Mononuclear cell (primary cell): ENCODE data around the gene ADRA2C. TPM values are rescaled to one million over a fixed set of nuclear protein-coding genes. Genes with fewer than 3 reads are reported as not detected.

Experiments used
- H3K27me3 ChIP-seq: 2 replicates; pipeline ENCODE4 v1.6.0; 2011; ENCODE audit warnings: low read length, control low read depth; ENCODE audit not compliant: insufficient read depth
- H3K4me1 ChIP-seq: 2 replicates; pipeline ENCODE4 v1.5.1; 2011; ENCODE audit warnings: mild to moderate bottlenecking, low read length, control low read depth; ENCODE audit not compliant: insufficient read depth
- H3K4me3 ChIP-seq: 2 replicates; pipeline ENCODE4 v1.5.1; 2011; ENCODE audit warnings: mild to moderate bottlenecking, low read length, moderate library complexity
- H3K9me3 ChIP-seq: 2 replicates; pipeline ENCODE4 v1.5.1; 2011; ENCODE audit warnings: low read depth, mild to moderate bottlenecking, control low read depth, low read length
- total RNA-seq: library from RNA; depleted of rRNA; stranded (reverse); fragments of >200 nt; gene quantifications from one replicate; pipeline ENCODE4 v1.2.3, GENCODE V29; 2012

Gene ADRA2C
- total RNA-seq, 1 donor, result not detected

DNA sequence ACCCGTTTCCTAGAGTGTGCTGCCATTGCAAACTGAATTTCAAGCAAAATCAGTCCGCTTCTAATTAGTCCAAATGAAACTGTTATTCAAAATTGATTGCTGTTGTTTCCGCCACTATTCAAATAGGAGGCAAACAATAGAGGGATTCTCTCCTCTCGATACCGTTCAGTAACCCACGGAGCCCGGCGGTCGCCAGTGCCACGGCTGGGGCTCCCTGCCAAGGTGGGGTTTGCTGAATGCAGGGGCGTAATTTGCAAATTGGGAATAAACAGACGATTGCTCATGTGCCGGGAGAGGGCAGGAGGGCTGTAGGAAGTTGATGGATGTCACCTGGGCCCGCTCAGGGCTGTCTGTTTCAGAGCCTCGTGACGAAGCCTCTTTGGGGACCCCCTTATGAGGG is 8.8 kb downstream of the ADRA2C start:
- Histone ChIP-seq H3K4me1 (no peaks in the 10 kb centered on the region), H3K27me3 (no peaks in the 10 kb centered on the region), H3K9me3 (no peaks in the 10 kb centered on the region), H3K4me3 (no peak overlapping the region)

DNA sequence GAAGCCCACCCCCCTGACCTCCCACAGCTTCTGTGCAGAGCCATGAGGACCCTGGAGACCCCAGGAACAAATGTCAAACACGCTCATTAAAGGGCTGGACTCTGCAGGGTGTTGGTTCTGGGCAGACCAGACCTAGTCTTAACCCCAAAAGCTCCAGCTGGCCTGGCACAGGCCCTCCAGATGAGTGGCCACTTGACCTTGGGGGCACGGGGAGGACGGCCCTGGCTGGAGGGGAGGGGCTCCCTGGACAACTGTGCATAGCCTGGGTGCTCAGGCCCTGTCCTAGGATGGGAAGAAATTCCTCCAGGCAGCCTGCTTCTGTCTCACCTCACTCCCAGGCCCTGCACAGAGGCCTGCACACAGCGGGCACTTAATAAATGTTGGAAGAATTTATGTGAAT is 9.4 kb downstream of the ADRA2C start:
- no peak overlapping the region for H3K4me3 ChIP-seq
- no peaks in the 10 kb centered on the region for H3K9me3 ChIP-seq
- H3K27me3 ChIP-seq, result no peaks in the 10 kb centered on the region
- H3K4me1 ChIP-seq, result no peaks in the 10 kb centered on the region

DNA sequence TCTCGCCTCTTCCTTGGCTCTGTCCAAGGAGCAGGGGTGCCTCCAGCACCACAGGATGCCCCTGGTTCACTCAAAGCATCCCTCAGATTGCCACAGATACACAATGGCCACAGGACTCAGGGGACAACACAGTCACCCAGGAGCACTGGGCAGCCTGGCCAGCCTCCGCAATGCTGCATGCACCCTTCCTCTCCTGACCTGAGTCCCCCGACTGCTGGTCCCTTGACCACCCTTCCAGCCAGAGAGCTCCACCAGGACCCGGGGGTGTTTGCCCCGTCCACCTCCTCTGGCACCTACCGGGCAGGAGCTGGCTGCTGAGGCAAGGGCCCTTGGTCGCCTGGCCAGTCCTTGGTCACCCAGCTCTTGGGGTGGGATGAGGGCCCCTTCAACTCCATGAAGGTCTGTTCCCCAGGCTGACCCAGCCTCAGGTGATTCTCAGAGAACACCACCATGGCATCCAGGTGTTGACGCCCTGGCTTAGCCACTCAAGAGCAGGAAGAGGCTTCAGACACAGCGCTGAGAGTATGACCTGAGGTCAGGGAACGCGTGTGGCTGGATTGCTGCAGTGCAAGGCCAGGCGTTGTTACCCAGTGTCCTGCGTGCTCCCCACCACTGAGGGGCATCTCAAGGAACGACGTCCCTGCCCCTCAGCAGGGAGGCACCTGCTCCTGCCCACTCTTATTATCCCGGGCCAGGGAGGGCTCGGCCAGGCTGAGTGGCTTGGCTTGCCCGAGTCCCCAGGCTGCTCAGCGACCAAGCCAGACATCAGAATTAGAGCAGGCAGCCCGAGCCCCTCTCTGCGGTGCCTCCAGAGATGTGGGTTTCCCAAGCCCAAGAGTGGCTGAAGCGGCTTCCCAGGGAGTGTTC is 10.2 kb downstream of the ADRA2C start:
- Histone ChIP-seq H3K9me3 (no peaks in the 10 kb centered on the region), H3K4me3 (no peak overlapping the region), H3K4me1 (no peaks in the 10 kb centered on the region), H3K27me3 (no peaks in the 10 kb centered on the region)

DNA sequence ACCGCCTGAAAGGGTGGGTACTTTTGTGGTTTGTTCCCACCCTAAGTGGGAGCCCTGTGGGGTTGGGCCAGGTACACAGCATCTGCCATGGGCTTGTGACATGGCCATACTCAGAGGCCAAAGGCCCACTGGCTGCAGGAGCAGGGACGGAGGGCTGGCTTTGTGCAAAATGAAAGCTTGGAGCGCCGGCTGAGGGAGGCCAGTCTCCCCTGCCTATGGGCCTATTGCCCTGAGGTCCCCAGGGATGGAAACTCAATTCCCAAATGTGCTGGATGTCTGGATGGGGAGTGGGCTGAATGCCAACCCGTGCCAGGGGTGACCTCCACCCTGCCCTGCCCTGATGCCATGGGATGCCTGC is 10.8 kb downstream of the ADRA2C start:
- H3K4me3 ChIP-seq, result no peak overlapping the region

DNA sequence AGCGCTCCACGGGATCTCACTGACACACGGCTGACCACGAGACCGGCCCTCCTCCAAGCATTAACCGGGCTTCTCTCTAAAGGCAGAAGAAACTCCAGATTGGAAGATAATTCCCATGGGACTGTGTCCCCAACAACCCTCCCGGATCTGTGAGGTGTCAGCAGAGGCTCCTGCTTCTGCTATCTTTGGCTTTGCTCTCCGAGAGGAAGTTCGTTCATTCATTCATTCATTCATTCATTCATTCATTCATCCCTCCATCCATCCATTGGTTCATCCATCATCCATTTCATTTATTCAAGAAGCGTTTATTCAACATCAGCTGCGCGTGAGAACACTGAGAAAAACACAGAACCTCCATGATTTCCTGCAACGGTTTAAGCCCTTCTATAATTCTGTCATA is 11.5 kb downstream of the ADRA2C start:
- Histone ChIP-seq H3K4me3 (no peak overlapping the region), H3K27me3 (no peaks in the 10 kb centered on the region), H3K4me1 (no peaks in the 10 kb centered on the region)

More for the DNA sequence above, 10.8 kb downstream of the ADRA2C start:
- H3K4me1 ChIP-seq, result no peaks in the 10 kb centered on the region
- H3K27me3 ChIP-seq, result no peaks in the 10 kb centered on the region
- H3K9me3 ChIP-seq, result no peaks in the 10 kb centered on the region

DNA sequence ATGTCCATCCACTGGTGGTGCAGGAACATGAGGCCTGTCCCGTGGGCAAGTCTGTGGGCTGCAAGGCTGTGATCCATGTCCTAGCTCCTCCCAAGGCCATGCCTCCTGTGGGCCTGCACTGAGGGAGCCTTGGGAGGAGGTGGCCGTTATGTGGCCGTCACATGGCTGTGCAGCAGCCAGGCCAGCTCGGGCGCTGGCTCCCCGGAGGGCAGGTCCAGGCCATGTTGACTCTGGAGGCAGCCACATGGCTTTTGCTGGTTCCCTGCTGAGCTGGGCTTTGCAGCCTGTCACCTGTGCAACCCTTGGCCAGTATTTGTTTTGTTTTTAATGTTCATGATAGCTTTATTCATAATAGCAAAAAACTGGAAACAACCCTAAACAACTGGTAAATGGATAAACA is 13.3 kb downstream of the ADRA2C start:
- no peaks in the 10 kb centered on the region for H3K27me3 ChIP-seq
- H3K4me3 ChIP-seq, result no peak overlapping the region
- no peaks in the 10 kb centered on the region for H3K9me3 ChIP-seq
- H3K4me1 ChIP-seq, result no peaks in the 10 kb centered on the region

More for the DNA sequence above, 11.5 kb downstream of the ADRA2C start:
- no peaks in the 10 kb centered on the region for H3K9me3 ChIP-seq

DNA sequence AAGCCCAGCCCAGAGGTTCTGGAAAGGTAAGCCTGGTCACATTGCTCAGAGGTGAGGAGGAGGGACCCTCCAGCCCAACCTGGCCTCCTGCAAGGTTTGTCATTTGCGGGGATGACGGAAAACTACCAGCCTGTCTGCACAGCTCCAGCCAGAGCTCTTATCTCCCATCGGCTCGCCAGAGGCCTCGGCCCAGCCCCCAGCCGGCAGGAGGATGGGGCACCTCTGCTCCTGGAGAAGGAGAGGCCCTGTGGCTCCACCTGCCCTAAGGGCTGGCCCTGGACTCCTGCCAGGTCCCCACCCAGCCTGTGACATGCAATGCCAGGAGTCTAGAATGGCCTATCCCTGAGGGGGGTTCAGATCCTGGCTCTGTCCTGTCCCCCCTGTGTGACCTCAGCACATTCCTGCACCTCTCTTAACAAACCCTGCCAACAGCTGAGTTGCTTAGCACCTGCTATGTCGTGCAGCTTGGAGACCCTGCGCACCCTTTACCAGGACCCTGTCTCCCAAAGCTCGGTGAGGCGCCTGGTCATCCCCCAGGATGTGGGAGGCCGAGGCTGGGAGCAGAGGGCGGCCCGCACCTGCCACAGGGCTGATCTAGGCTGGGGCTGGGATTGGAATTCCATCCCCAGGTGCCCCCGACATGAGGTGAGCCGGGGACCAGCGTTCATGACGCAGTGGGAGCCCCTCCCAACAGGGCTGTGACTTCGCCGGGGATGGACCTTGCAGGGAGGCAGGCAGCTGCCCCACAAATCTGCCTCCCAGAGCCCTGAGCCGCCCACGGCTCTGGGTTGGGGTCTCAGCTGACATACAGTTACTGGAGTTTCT is 14.4 kb downstream of the ADRA2C start:
- Histone ChIP-seq H3K9me3 (no peaks in the 10 kb centered on the region), H3K27me3 (no peaks in the 10 kb centered on the region), H3K4me1 (no peaks in the 10 kb centered on the region), H3K4me3 (no peak overlapping the region)

DNA sequence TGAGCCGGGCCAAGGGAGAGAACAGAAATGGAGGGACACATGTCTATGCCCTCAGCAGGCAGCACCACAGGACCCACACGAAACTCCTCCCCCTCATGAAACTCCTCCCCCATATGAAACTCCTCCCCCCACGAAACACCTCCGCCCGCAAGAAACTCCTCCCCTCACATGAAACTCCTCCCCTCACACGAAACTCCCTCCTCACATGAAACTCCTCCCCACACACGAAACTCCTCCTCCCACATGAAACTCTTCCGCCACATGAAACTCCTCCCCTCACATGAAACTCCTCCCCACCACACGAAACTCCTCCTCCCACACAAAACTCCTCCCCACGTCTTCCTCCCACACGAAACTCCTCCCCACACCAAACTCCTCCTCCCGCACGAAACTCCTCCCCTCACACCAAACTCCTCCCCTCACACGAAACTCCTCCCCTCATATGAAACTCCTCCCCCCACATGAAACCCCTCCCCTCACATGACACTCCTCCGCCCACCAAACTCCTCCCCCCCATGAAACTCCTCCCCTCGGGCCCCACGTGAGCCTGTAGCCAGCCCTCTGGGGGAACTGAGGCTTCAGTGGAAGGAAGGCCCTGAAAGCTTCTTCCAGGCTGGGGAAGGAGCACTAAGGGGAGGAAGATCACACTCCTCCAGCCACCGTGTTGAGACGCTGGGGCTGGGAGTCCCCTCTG is 15.2 kb downstream of the ADRA2C start:
- H3K27me3 ChIP-seq, result no peaks in the 10 kb centered on the region
- H3K4me3 ChIP-seq, result no peak overlapping the region
- H3K4me1 ChIP-seq, result no peaks in the 10 kb centered on the region
- H3K9me3 ChIP-seq, result no peaks in the 10 kb centered on the region

DNA sequence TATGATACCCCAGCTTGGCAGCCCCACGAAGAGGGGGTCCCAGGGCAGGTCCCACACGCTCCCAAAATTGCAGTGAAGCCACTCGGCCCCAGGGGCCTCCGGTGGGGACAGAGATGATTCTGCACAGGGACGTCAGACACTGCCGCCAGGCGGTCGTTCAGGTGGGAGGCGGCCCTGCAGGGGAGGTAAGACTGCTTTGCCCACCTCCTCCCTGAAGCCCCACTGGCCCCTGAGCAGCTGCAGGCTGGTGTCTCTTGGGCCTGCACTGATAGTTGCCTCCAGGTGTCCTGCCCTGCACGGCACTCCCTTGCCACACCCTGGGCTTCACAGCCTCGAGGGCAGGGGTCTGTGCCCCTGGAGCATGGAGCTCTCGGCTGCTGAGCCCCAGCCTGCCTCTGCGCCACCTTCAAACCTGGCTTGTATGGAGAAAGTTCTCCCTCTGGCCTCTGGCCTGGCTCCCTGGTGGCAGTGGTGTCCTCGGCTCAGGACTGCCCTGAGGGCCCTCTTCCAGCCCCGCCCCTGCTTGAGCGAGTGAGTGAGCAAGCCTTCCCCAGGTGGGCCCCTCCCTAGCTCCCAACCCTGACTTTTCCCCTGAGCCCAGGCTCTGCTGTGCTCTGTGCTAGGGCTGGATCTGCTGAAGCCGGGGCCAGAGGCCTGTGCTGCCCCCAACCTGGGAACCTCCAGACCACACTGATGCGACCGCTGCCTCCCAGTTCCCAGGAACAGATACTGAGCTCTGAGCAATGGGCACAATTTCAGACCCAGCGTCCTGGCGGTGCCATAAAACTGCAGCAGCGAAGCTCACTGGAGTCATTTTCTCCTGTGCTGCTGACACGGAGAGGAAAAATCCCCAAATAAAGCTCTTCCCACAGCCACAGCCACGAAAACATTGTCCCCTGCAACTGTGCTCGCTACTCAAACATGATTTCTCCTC is 16.1 kb downstream of the ADRA2C start:
- Histone ChIP-seq H3K4me3 (no peak overlapping the region), H3K27me3 (no peaks in the 10 kb centered on the region)

DNA sequence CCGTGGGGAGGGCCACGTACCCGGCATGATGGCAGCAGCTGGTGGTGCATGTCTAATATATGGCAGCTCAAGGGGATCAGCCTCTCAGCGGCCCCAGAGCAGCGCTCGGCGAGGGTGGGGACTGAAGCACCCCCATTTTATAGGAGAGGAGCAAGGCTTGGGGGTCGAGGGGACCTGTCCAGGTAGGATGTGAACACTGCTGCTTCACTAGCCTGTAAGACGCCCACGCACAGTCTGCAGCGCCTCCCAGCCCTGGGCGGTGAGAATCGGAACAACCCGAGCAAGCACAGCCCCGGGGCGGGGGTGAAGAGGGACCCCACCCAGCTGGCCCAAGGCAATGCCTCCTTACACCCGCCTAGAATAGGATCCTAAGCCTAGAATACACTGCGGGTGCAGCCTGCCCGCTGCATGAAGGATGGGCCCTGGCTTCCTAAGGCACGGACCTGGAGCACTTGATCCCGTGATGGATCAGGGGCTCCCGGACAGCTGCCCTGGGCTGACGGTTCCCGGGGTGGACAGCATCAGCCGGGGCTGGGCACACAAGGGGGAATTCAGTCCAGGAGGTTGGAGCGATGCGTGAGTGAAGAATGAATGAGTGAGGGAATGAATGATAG is 17.6 kb downstream of the ADRA2C start:
- no peak overlapping the region for H3K4me3 ChIP-seq
- H3K27me3 ChIP-seq, result no peaks in the 10 kb centered on the region
- H3K9me3 ChIP-seq, result no peaks in the 10 kb centered on the region
- no peaks in the 10 kb centered on the region for H3K4me1 ChIP-seq

More for the DNA sequence above, 16.1 kb downstream of the ADRA2C start:
- H3K4me1 ChIP-seq, result no peaks in the 10 kb centered on the region
- H3K9me3 ChIP-seq, result no peaks in the 10 kb centered on the region

DNA sequence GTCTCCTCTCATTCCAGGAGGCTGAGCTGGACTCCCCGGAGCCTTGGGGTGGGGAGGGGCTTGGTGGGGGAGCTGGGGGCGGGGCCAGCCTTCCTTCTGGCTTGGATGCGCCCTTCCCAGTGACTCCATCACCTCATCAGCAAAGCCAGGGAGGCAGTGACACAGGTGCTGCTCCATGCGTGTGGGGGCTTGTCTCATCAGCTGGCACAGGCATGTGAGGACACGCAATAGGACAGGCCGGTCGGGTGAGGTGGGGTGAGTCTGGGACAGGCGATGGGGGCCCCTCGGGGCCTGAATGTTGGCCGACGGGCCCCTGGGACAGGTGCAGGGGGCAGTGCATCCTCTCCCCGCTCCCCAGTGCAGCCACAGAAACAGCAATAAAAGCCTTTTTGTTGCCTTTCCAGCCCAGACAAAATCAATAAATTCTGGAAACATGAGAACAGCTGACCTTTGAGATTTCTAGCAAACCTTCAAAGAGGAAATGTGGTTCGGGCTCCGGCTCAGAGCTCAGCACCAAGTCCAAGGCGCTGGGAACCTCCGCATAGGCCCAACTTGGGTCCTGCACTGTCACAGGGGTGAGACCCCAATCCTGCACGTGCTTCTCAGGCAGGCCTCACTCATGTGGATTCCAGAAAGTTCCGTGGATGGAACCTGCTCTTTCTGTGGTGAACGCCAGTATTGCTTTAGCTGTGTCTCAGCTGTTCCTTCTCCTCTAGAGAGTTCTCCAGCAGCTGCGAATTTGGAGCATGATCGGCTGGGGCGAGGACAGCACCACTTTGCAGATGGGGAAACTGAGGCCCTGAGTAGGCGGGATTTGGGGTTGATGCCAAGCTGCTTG is 18.5 kb downstream of the ADRA2C start:
- Histone ChIP-seq H3K4me1 (no peaks in the 10 kb centered on the region), H3K27me3 (no peaks in the 10 kb centered on the region), H3K4me3 (no peak overlapping the region)

DNA sequence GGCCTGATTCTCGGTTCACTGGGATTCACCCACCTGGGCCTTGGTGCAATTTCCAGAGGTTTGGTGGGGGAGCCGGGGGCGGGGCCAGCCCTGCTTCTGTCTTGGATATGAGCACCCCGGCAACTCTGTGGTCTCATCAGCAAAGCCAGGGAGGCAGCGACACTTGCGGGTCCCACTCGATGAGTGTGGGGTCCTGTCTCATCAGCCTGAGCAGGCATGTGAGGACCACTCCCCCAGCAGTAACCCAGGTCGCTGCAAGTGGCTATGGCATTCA is 19.0 kb downstream of the ADRA2C start:
- Histone ChIP-seq H3K9me3 (no peaks in the 10 kb centered on the region), H3K27me3 (no peaks in the 10 kb centered on the region), H3K4me1 (no peaks in the 10 kb centered on the region), H3K4me3 (no peak overlapping the region)

More for the DNA sequence above, 18.5 kb downstream of the ADRA2C start:
- H3K9me3 ChIP-seq, result no peaks in the 10 kb centered on the region

DNA sequence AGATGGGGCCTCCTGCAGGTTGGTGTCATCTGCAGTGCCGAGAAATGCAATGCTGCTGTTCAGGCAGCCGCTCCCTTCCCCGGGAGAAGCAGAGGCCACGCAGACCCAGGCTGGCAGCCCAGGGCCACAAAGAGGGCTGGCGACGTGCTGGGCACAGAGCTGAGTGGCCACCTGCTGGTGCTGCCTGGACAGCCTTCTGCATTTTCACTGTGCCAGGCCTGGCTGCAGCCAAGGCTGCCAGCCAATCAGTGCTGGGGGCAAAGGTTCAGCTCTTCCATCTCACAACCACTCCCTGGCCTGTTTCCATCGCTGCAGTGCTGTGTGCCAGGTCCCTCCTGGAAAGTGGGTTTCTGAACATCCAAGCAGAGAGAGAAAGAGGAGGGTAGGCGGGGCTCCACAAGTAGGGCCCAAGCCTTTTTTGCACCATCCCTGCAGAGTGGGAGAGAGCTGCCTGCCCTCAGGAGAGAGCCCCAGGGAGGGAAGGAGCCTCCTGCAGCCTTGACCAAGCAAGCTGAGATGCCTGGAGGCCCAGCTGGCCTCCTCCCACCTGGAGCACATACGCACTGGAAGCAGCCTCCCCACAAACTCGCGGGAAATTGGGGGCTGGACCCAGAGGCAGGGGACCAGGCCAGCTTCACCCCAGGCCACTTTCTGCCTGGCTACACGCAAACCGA is 20.1 kb downstream of the ADRA2C start:
- Histone ChIP-seq H3K4me1 (no peaks in the 10 kb centered on the region), H3K9me3 (no peaks in the 10 kb centered on the region), H3K4me3 (no peak overlapping the region), H3K27me3 (no peaks in the 10 kb centered on the region)
